GM12878 (cell line): ENCODE results near the gene STX7. TPM values are rescaled to one million over a fixed set of nuclear protein-coding genes. Genes with fewer than 3 reads are reported as not detected.

Experiments used
- ATAC-seq: fragments of 200-7000 bp; cut with Tn5 transposase; 3 replicates; pipeline ENCODE4 v1.9.1; 2020; ENCODE audit warnings: mild to moderate bottlenecking, moderate library complexity
- BruUV-seq: library from RNA; stranded (reverse); fragments of 400-500 nt; replicated peaks from 2 replicates; lab custom pipeline; 2021; lab: Mats Ljungman, UMichigan
- CTCF ChIA-PET: fragments of 300-600 bp; sonication (Branson Sonifier 250); formaldehyde crosslinking; extraction: SDS; loops from one replicate; lab custom pipeline; 2021; ENCODE audit warnings: inconsistent platforms; lab: Yijun Ruan, JAX
- POLR2A ChIA-PET: fragments of 350-600 bp; formaldehyde crosslinking; extraction: SDS; loops from one replicate; lab custom pipeline; 2021; ENCODE audit warnings: inconsistent platforms; lab: Charles Lee
- RAD21 ChIA-PET: fragments of 300-600 bp; sonication (Branson Sonifier 250); formaldehyde crosslinking; loops from one replicate; lab custom pipeline; 2023; ENCODE audit warnings: antibody characterized with exemption; ENCODE audit not compliant: unreplicated experiment; lab: Charles Lee
- SMC1A ChIA-PET: fragments of 300-600 bp; sonication (Branson Sonifier 250); formaldehyde crosslinking; loops from one replicate; lab custom pipeline; 2023; ENCODE audit not compliant: unreplicated experiment, uncharacterized antibody; lab: Charles Lee
- DNase-seq: peaks from one replicate; pipeline ENCODE4 v3.0.0-alpha.2; 2011; ENCODE audit warnings: low read depth, low spot score
- FAIRE-seq: peaks from 3 replicates; lab custom pipeline; 2011; peaks lifted over from hg19 to GRCh38; lab: Jason Lieb, UNC
- H2AFZ ChIP-seq: 2 replicates; pipeline ENCODE4 v1.6.0; 2011; ENCODE audit warnings: low read depth, low read length, control low read depth; ENCODE audit not compliant: control insufficient read depth
- H3K27ac ChIP-seq: 2 replicates; pipeline ENCODE4 v1.5.1; 2011; ENCODE audit warnings: control low read depth; ENCODE audit not compliant: control insufficient read depth, insufficient read depth
- H3K27me3 ChIP-seq, 2 experiments: replicated peaks in 1 of 2; 2 replicates each; pipeline versions ENCODE4 v1.6.0 to v1.6.1; 2011; ENCODE audit warnings: low read length in 1 of 2; ENCODE audit not compliant: control insufficient read depth in 2 of 2, insufficient read depth in 2 of 2
- H3K36me3 ChIP-seq, 2 experiments: 2 replicates each; pipeline ENCODE4 v1.5.1; 2011; ENCODE audit warnings: low read length in 1 of 2; ENCODE audit not compliant: control insufficient read depth in 2 of 2, insufficient read depth in 2 of 2
- H3K4me1 ChIP-seq: 2 replicates; pipeline ENCODE4 v1.6.1; 2011; ENCODE audit warnings: mild to moderate bottlenecking, low read length, moderate library complexity, mixed read lengths; ENCODE audit not compliant: control insufficient read depth, insufficient read depth
- H3K4me2 ChIP-seq: 2 replicates; pipeline ENCODE4 v1.6.0; 2011; ENCODE audit warnings: control low read depth; ENCODE audit not compliant: control insufficient read depth, insufficient read depth
- H3K4me3 ChIP-seq: fragments of 200-600 bp; sonication (generic); 2 replicates; pipeline ENCODE4 v1.5.1; 2016
- H3K79me2 ChIP-seq: 2 replicates; pipeline ENCODE4 v1.6.0; 2011; ENCODE audit warnings: low read length; ENCODE audit not compliant: control insufficient read depth, insufficient read depth
- H3K9ac ChIP-seq: 2 replicates; pipeline ENCODE4 v1.8.0; 2011; ENCODE audit warnings: low read length, control low read depth, mixed read lengths; ENCODE audit not compliant: control insufficient read depth, insufficient read depth
- H3K9me3 ChIP-seq: replicated peaks from 3 replicates; pipeline ENCODE4 v1.5.1; 2011; ENCODE audit warnings: mild to moderate bottlenecking, low read length; ENCODE audit not compliant: control insufficient read depth, insufficient read depth
- H4K20me1 ChIP-seq: 2 replicates; pipeline ENCODE4 v1.6.0; 2011; ENCODE audit not compliant: control insufficient read depth, insufficient read depth
- BCL3 ChIP-seq: IDR thresholded peaks from 2 replicates; pipeline ENCODE4 v1.6.1; 2011; ENCODE audit warnings: borderline replicate concordance, low read depth, mild to moderate bottlenecking, moderate library complexity, low read length; ENCODE audit not compliant: insufficient read depth, poor library complexity, severe bottlenecking
- CHD1 ChIP-seq: IDR thresholded peaks from 2 replicates; pipeline ENCODE4 v1.6.1; 2012; ENCODE audit warnings: low read depth, low read length, improper control_type of control experiment
- EED ChIP-seq: sonication (generic); IDR thresholded peaks from 2 replicates; pipeline ENCODE4 v1.6.1; 2016; ENCODE audit warnings: antibody characterized with exemption, low read depth
- GATAD2B ChIP-seq: fragments of 450-650 bp; conservative IDR thresholded peaks from 2 replicates; pipeline ENCODE4 v1.6.1; 2017; ENCODE audit warnings: low read depth, mild to moderate bottlenecking, moderate library complexity
- NFIC ChIP-seq: IDR thresholded peaks from 2 replicates; pipeline ENCODE4 v1.6.1; 2012; ENCODE audit warnings: low read depth, mild to moderate bottlenecking, inconsistent platforms, low read length, moderate library complexity
- SPI1 ChIP-seq: IDR thresholded peaks from 2 replicates; pipeline ENCODE4 v1.6.1; 2011; ENCODE audit warnings: low read depth, mild to moderate bottlenecking, low read length, moderate library complexity, borderline replicate concordance; ENCODE audit not compliant: insufficient read depth
- WGBS: methylation state at CpG from one replicate; pipeline ENCODE4 v1.1.6; 2016; ENCODE audit warnings: low lambda C conversion rate; ENCODE audit not compliant: insufficient replicate concordance, insufficient coverage; ENCODE audit errors: missing lambda C conversion rate; 5-methylcytosine and 5-hydroxymethylcytosine counted together
- in situ Hi-C: fragments of 300-500 bp; cut with MboI; formaldehyde crosslinking; loops from 9 replicates; pipeline ENCODE4 v1.14.3; 2018; ENCODE audit warnings: mixed read lengths
- intact Hi-C: fragments of 100-400 bp; cut with micrococcal nuclease; formaldehyde crosslinking; loops from one replicate; pipeline ENCODE4 v1.14.2; 2022; ENCODE audit not compliant: unreplicated experiment
- polyA plus RNA-seq, 11 experiments: library from polyadenylated mRNA; depleted of rRNA in 4 of 11; unstranded in 6 of 11; stranded (reverse) in 5 of 11; fragments of >200 nt; fragmentation: Nextera tagmentation in 4 of 11; fragmentation: Illumina TruSeq in 1 of 11; extraction: Ambion mirVana in 4 of 11; extraction: Trizol in 1 of 11; gene quantifications; 1 replicate in 1 of 11; 2 replicates in 10 of 11; pipeline versions ENCODE4 v1.2.1 to v1.2.3, GENCODE V29; 2011 to 2016; ENCODE audit warnings: inconsistent platforms in 2 of 11, missing spikeins in 2 of 11, low read depth in 1 of 11
- total RNA-seq, 4 experiments: library from RNA; depleted of rRNA in 3 of 4; stranded (reverse); fragments of >200 nt in 3 of 4; fragmentation: Illumina TruSeq in 1 of 4; extraction: Trizol in 1 of 4; gene quantifications; 2 replicates each; pipeline versions ENCODE4 v1.2.1 to v1.2.3, GENCODE V29; 2013 to 2021

The STX7 gene
- total and polyA plus RNA-seq, 10 of the 15 experiments (the other 5 are each of a cell fraction or from before 2014, with no cell fraction given): 26.5 to 75.5 (median 51.3) TPM

- DNase-seq (no peak), FAIRE-seq (no peak), ATAC-seq (no peak)
- no peaks in the 10 kb centered on the region for H3K27me3 ChIP-seq
- H3K9me3 ChIP-seq: no peaks in the 10 kb centered on the region; the same call in 2 of the 3 replicates
- POLR2A ChIA-PET: no interaction called here
- intact Hi-C loops (no loop called here), in situ Hi-C loops (no loop called here)
- H3K4me1 ChIP-seq: no peaks in the 10 kb centered on the region; the same call in 1 of the 2 replicates
- H3K4me3 ChIP-seq: no peak overlapping the region
- RAD21 ChIA-PET: interaction anchor here (0.6 kb wide), 1 partner anchor 131 kb away, joined by 3 read pairs; no protein-coding TSS in a partner anchor
- CTCF ChIA-PET: interaction anchor here (0.8 kb wide), 1 partner anchor 132 kb away, joined by 4 read pairs; no protein-coding TSS in a partner anchor
- H3K27ac ChIP-seq: no peak overlapping the region
- SMC1A ChIA-PET: interaction anchor here (1.3 kb wide), 1 partner anchor 131 kb away, joined by 7 read pairs; no protein-coding TSS in a partner anchor
- no peak overlapping the region for H3K4me2 ChIP-seq
- TF ChIP-seq CHD1 (no peak), GATAD2B (no peak), EED (no peak)
- no peak overlapping the region for H3K9ac ChIP-seq
- H3K36me3 ChIP-seq: no peaks in the 10 kb centered on the region
- no peaks in the 10 kb centered on the region for H3K79me2 ChIP-seq
- H4K20me1 ChIP-seq: no peaks in the 10 kb centered on the region
- 67% methylated on average over 4 of the region's 4 CpGs for WGBS
- no peak overlapping the region for H2AFZ ChIP-seq
- no TSS peak for BruUV-seq
These were observed 101.6 kb downstream of the STX7 start for GRCh38 chr6:132411296-132411695.

GRCh38 chr6:132410830-132411229 lies 102.1 kb downstream of the STX7 start:
- H3K27ac ChIP-seq: no peak overlapping the region
- in situ Hi-C loops (no loop called here), intact Hi-C loops (no loop called here)
- H3K4me2 ChIP-seq: 0 out of 2 replicates have a peak overlapping the region, but pooled peaks have one; percentile 3
- H3K79me2 ChIP-seq: no peaks in the 10 kb centered on the region
- 56% methylated on average over 3 of the region's 3 CpGs for WGBS
- H4K20me1 ChIP-seq: no peaks in the 10 kb centered on the region
- no peak overlapping the region for H3K9ac ChIP-seq
- H3K36me3 ChIP-seq: no peaks in the 10 kb centered on the region
- CTCF ChIA-PET: no interaction called here
- RAD21 ChIA-PET: interaction anchor here (0.6 kb wide), 1 partner anchor 131 kb away, joined by 3 read pairs; no protein-coding TSS in a partner anchor
- BruUV-seq: no TSS peak
- no peaks in the 10 kb centered on the region; the same call in 2 of the 3 replicates for H3K9me3 ChIP-seq
- TF ChIP-seq SPI1: peak; percentile 35; the same call in 1 of the 2 replicates
- TF ChIP-seq NFIC: no peak
- TF ChIP-seq BCL3: no peak
- H2AFZ ChIP-seq: no peak overlapping the region
- DNase-seq (no peak), ATAC-seq (no peak), FAIRE-seq (no peak)
- SMC1A ChIA-PET: no interaction called here
- POLR2A ChIA-PET: no interaction called here
- no peaks in the 10 kb centered on the region for H3K27me3 ChIP-seq
- H3K4me3 ChIP-seq: no peak overlapping the region
- peaks cover under 1% of the 10 kb centered on the region for H3K4me1 ChIP-seq
